Activated naive CD4-positive, alpha-beta T cell treated with anti-CD3 and anti-CD28 coated beads, Interleukin-2, amount 50 U/mL, for 16 hours (primary cell): ENCODE results near the gene ZBTB9.

Source experiments
- DNase-seq: peaks from one replicate; pipeline ENCODE4 v3.0.0-alpha.2; 2020

Gene ZBTB9

GRCh38 chr6:33433001-33433543 lies 21.3 kb upstream of the ZBTB9 start:
- DNase-seq = no peak

GRCh38 chr6:33433544-33434191 lies 20.7 kb upstream of the ZBTB9 start:
- no peak for DNase-seq

- DNase-seq = no peak
Measured at GRCh38 chr6:33434961-33435360, 19.4 kb upstream of the ZBTB9 start.

GRCh38 chr6:33437666-33438065 lies 16.7 kb upstream of the ZBTB9 start:
- DNase-seq = no peak

- DNase-seq = no peak
Measured at GRCh38 chr6:33438978-33439594, 15.3 kb upstream of the ZBTB9 start.

- DNase-seq = no peak
Measured at GRCh38 chr6:33439956-33440648, 14.3 kb upstream of the ZBTB9 start.

- no peak for DNase-seq
Measured at GRCh38 chr6:33440649-33441309, 13.6 kb upstream of the ZBTB9 start.

GRCh38 chr6:33441457-33441856 lies 12.9 kb upstream of the ZBTB9 start:
- DNase-seq = no peak

GRCh38 chr6:33442283-33442682 lies 12.1 kb upstream of the ZBTB9 start:
- no peak for DNase-seq

GRCh38 chr6:33443025-33443424 lies 11.4 kb upstream of the ZBTB9 start:
- no peak for DNase-seq

- no peak for DNase-seq
Measured at GRCh38 chr6:33443619-33444504, 10.5 kb upstream of the ZBTB9 start.

GRCh38 chr6:33445119-33445603 lies 9.2 kb upstream of the ZBTB9 start:
- DNase-seq = no peak

GRCh38 chr6:33446356-33446755 lies 8.0 kb upstream of the ZBTB9 start:
- no peak for DNase-seq

GRCh38 chr6:33450434-33450833 lies 3.9 kb upstream of the ZBTB9 start:
- DNase-seq = no peak

GRCh38 chr6:33451606-33452005 lies 2.8 kb upstream of the ZBTB9 start:
- no peak for DNase-seq

GRCh38 chr6:33452496-33452895 lies 1.9 kb upstream of the ZBTB9 start:
- no peak for DNase-seq

GRCh38 chr6:33453393-33454008 lies 875 bp upstream of the ZBTB9 start:
- no peak for DNase-seq

GRCh38 chr6:33455051-33455450 lies 675 bp downstream of the ZBTB9 start:
- DNase-seq = no peak

GRCh38 chr6:33456156-33456555 lies 1.8 kb downstream of the ZBTB9 start:
- DNase-seq = no peak

GRCh38 chr6:33458676-33459075 lies 4.3 kb downstream of the ZBTB9 start:
- no peak for DNase-seq

- DNase-seq = no peak
Measured at GRCh38 chr6:33459226-33459625, 4.8 kb downstream of the ZBTB9 start.
